Measurements from ENCODE around the gene CNGB1. TPM values are rescaled to one million over a fixed set of nuclear protein-coding genes. Genes with fewer than 3 reads are reported as not detected.

The CNGB1 gene
- polyA plus RNA-seq, 1 of the 3 experiments (the other 2 are of a cell fraction), result 0.05 TPM

DNA sequence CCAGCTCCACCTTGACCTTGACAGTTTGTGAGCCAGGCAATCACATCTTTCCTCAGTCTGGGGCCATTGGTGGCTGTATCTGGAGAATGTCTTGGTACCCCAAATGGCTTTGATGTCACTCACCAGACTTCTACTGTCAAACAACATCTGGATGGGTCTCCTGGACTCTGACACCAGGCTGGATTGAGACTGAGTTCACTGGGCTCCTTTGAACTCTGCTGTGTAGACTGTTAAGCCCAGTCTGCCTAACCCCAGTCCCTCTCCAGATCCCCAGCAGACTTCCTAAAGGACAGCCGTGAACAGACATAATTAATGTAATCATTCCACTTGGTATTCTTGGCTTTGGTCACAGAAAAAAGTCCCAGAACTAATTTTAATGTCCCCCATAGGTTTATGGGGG, 84.5 kb downstream of the CNGB1 start:
- Histone ChIP-seq H3K79me2 (ENCODE audit: insufficient read depth) (no peaks in the 10 kb centered on the region), H3K9me2 (no peaks in the 10 kb centered on the region), H4K20me1 (ENCODE audit: insufficient read depth) (no peaks in the 10 kb centered on the region), H3K4me3 (ENCODE audit: low read depth in 2 of 2, low read length in 1 of 2) (no peak overlapping the region), H3K27ac (ENCODE audit: low read depth in 2 of 2, low read length in 1 of 2) (no peak overlapping the region), H3F3A (replicated peaks; ENCODE audit: insufficient read depth) (no peaks in the 10 kb centered on the region), H3K36me3 (replicated peaks in 1 of 2; ENCODE audit: control insufficient read depth in 1 of 2, insufficient read depth in 2 of 2, low read length in 1 of 2) (no peaks in the 10 kb centered on the region), H3K27me3 (ENCODE audit: insufficient read depth) (peaks cover 5% of the 10 kb centered on the region; the same call in 1 of the 2 replicates), H3K4me2 (no peak overlapping the region), H3K9ac (no peak overlapping the region), H3K4me1 (ENCODE audit: control insufficient read depth in 1 of 2, insufficient read depth in 2 of 2, low read depth in 1 of 2, low read length in 1 of 2) (peaks cover 8 to 18% of the 10 kb centered on the region in 2 experiments; a peak in 3 of 4 replicates), H3K9me3 (no peaks in the 10 kb centered on the region), H2AFZ (ENCODE audit: low read depth) (no peak overlapping the region)
- CTCF ChIA-PET, result interaction anchor here (0.8 to 7.1 kb wide), 3 partner anchors 13 to 118 kb away, joined by 3 to 51 read pairs (median 3); no protein-coding TSS in a partner anchor
- DNase-seq, result no peak
- POLR2A ChIA-PET, result no interaction called here
- WGBS (ENCODE audit: low lambda C conversion rate), result 60% methylated on average over 1 of the region's 1 CpG
- TF ChIP-seq, protein P1, sequence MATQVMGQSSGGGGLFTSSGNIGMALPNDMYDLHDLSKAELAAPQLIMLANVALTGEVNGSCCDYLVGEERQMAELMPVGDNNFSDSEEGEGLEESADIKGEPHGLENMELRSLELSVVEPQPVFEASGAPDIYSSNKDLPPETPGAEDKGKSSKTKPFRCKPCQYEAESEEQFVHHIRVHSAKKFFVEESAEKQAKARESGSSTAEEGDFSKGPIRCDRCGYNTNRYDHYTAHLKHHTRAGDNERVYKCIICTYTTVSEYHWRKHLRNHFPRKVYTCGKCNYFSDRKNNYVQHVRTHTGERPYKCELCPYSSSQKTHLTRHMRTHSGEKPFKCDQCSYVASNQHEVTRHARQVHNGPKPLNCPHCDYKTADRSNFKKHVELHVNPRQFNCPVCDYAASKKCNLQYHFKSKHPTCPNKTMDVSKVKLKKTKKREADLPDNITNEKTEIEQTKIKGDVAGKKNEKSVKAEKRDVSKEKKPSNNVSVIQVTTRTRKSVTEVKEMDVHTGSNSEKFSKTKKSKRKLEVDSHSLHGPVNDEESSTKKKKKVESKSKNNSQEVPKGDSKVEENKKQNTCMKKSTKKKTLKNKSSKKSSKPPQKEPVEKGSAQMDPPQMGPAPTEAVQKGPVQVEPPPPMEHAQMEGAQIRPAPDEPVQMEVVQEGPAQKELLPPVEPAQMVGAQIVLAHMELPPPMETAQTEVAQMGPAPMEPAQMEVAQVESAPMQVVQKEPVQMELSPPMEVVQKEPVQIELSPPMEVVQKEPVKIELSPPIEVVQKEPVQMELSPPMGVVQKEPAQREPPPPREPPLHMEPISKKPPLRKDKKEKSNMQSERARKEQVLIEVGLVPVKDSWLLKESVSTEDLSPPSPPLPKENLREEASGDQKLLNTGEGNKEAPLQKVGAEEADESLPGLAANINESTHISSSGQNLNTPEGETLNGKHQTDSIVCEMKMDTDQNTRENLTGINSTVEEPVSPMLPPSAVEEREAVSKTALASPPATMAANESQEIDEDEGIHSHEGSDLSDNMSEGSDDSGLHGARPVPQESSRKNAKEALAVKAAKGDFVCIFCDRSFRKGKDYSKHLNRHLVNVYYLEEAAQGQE (IDR thresholded peaks at IDR 0.05; ENCODE audit: low read depth, low read length), result no peak
- TF ChIP-seq NFIC (IDR thresholded peaks at IDR 0.05; ENCODE audit: borderline replicate concordance), result no peak
- no peak for TF ChIP-seq ELF1 (IDR thresholded peaks at IDR 0.05)
- TF ChIP-seq, protein P2, sequence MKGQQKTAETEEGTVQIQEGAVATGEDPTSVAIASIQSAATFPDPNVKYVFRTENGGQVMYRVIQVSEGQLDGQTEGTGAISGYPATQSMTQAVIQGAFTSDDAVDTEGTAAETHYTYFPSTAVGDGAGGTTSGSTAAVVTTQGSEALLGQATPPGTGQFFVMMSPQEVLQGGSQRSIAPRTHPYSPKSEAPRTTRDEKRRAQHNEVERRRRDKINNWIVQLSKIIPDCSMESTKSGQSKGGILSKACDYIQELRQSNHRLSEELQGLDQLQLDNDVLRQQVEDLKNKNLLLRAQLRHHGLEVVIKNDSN (IDR thresholded peaks at IDR 0.05; ENCODE audit: borderline replicate concordance, low read depth), result no peak
- TF ChIP-seq, protein P3, sequence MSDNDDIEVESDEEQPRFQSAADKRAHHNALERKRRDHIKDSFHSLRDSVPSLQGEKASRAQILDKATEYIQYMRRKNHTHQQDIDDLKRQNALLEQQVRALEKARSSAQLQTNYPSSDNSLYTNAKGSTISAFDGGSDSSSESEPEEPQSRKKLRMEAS (IDR thresholded peaks at IDR 0.05; ENCODE audit: low read depth), result no peak
- no peak for TF ChIP-seq RAD21 (IDR thresholded peaks at IDR 0.05; ENCODE audit: low read length)
- no peak for TF ChIP-seq RXRA (IDR thresholded peaks at IDR 0.05; ENCODE audit: borderline replicate concordance, low read depth)
- TF ChIP-seq TEAD4 (IDR thresholded peaks at IDR 0.05; ENCODE audit: borderline replicate concordance, insufficient read depth), result no peak

DNA sequence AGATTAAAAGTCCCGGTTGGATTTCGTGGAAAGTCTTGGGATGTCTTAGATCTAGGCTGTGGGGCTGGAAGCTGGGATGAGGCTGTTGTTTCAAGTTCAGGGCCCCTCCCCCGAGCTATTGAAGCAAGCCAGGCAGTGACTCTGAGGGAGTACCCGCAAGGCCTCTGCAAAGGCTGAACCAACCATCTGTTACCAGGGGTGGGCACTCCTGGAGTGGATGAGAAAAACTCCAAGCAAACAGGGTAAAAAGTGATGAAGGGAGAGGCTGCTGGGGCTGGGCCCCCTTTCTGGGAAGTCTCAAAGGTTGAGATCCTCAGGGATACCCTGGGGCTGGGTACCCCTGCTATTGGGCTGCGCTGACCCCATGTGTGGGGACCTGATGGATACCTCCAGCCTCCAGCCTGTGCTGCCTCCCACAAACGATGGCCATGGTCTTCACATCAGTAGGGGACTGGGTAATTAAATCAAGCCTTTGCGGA, 86.2 kb downstream of the CNGB1 start:
- Histone ChIP-seq H3K9me2 (no peaks in the 10 kb centered on the region), H3F3A (replicated peaks; ENCODE audit: insufficient read depth) (no peaks in the 10 kb centered on the region), H3K36me3 (replicated peaks in 1 of 2; ENCODE audit: control insufficient read depth in 1 of 2, insufficient read depth in 2 of 2, low read length in 1 of 2) (no peaks in the 10 kb centered on the region), H3K9ac (no peak overlapping the region), H3K4me2 (no peak overlapping the region), H3K4me1 (ENCODE audit: control insufficient read depth in 1 of 2, insufficient read depth in 2 of 2, low read depth in 1 of 2, low read length in 1 of 2) (peaks cover 0 to 12% of the 10 kb centered on the region in 2 experiments; a peak in 3 of 4 replicates), H3K79me2 (ENCODE audit: insufficient read depth) (no peaks in the 10 kb centered on the region), H3K9me3 (no peaks in the 10 kb centered on the region), H3K27ac (ENCODE audit: low read depth in 2 of 2, low read length in 1 of 2) (no peak overlapping the region), H2AFZ (ENCODE audit: low read depth) (no peak overlapping the region), H4K20me1 (ENCODE audit: insufficient read depth) (no peaks in the 10 kb centered on the region), H3K4me3 (ENCODE audit: low read depth in 2 of 2, low read length in 1 of 2) (no peak overlapping the region), H3K27me3 (ENCODE audit: insufficient read depth) (peaks cover 5% of the 10 kb centered on the region; the same call in 1 of the 2 replicates)
- DNase-seq, result no peak
- TF ChIP-seq GATA2 (CRISPR knock-in tag; IDR thresholded peaks at IDR 0.05) (no peak), ELF1 (IDR thresholded peaks at IDR 0.05) (no peak), RFX5 (IDR thresholded peaks at IDR 0.05; ENCODE audit: low read length) (no peak)
- TF ChIP-seq, protein P3 (IDR thresholded peaks at IDR 0.05; ENCODE audit: low read depth), result no peak
- TF ChIP-seq, protein P4, sequence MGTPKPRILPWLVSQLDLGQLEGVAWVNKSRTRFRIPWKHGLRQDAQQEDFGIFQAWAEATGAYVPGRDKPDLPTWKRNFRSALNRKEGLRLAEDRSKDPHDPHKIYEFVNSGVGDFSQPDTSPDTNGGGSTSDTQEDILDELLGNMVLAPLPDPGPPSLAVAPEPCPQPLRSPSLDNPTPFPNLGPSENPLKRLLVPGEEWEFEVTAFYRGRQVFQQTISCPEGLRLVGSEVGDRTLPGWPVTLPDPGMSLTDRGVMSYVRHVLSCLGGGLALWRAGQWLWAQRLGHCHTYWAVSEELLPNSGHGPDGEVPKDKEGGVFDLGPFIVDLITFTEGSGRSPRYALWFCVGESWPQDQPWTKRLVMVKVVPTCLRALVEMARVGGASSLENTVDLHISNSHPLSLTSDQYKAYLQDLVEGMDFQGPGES (IDR thresholded peaks at IDR 0.05; ENCODE audit: low read depth, low read length), result no peak
- POLR2A ChIA-PET, result no interaction called here
- WGBS (ENCODE audit: low lambda C conversion rate), result 79% methylated on average over 4 of the region's 7 CpGs
- CTCF ChIA-PET, result interaction anchor here (1.4 to 5.0 kb wide), 3 partner anchors 15 to 308 kb away, joined by 5 to 26 read pairs (median 10); partner anchors contain the start of gene ZNF319

Data from SK-N-SH (cell line).